Measurements from ENCODE around the gene MAST4.

MAST4 gene

DNA sequence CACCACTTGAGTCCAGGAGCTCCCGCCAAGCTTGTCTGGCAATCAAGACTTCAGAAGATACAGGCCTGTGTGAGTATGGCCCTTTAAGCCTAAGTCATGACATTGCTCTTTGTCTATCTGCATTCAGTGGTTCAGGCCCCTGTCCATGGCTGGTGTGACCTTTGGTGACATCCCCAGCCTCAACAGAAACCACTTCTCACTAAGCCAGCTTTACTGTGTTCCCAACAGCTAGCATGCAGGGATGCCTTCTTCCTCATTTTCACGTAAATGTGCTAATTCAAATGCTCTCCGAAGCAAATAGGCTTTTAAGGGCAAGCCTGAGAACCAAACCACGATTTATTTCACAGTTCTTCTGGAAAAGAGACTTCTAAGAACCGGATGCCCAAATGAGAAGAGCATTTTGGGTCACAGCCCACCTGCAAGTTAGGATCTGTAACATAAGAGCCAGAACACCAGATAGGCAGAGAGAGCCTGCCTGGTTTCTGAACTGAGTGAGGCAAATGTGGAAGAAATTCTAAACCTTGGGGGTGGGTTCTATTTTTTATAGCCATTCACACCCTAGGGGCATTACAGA, 585.5 kb downstream of the MAST4 start:
- Histone ChIP-seq H4K20me1 (ENCODE audit: control insufficient read depth, insufficient read depth, low read depth, low read length) (no peaks in the 10 kb centered on the region), H3K36me3 (ENCODE audit: control insufficient read depth, low read length) (peaks cover 91% of the 10 kb centered on the region), H3K27ac (ENCODE audit: low read depth, low read length) (no peak overlapping the region), H3K9me2 (replicated peaks; ENCODE audit: control insufficient read depth, low read length) (no peaks in the 10 kb centered on the region), H3K4me3 (ENCODE audit: low read length) (no peak overlapping the region), H3K4me1 (ENCODE audit: control insufficient read depth, low read length) (peaks cover 11% of the 10 kb centered on the region), H3K4me2 (ENCODE audit: low read length) (no peak overlapping the region), H3F3A (ENCODE audit: control insufficient read depth, insufficient read depth) (0 out of 2 replicates have a peak, but pooled peaks cover 3% of the 10 kb centered on the region), H3K9me3 (ENCODE audit: control insufficient read depth, insufficient read depth, low read length) (peaks cover 27% of the 10 kb centered on the region), H3K27me3 (ENCODE audit: control insufficient read depth, low read length) (no peaks in the 10 kb centered on the region), H3K79me2 (ENCODE audit: control insufficient read depth, low read length) (peaks cover 56% of the 10 kb centered on the region)
- no peak for TF ChIP-seq EZH2phosphoT487 (IDR thresholded peaks at IDR 0.05; ENCODE audit: borderline replicate concordance, low read length)
- TF ChIP-seq, protein P1, sequence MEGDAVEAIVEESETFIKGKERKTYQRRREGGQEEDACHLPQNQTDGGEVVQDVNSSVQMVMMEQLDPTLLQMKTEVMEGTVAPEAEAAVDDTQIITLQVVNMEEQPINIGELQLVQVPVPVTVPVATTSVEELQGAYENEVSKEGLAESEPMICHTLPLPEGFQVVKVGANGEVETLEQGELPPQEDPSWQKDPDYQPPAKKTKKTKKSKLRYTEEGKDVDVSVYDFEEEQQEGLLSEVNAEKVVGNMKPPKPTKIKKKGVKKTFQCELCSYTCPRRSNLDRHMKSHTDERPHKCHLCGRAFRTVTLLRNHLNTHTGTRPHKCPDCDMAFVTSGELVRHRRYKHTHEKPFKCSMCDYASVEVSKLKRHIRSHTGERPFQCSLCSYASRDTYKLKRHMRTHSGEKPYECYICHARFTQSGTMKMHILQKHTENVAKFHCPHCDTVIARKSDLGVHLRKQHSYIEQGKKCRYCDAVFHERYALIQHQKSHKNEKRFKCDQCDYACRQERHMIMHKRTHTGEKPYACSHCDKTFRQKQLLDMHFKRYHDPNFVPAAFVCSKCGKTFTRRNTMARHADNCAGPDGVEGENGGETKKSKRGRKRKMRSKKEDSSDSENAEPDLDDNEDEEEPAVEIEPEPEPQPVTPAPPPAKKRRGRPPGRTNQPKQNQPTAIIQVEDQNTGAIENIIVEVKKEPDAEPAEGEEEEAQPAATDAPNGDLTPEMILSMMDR (IDR thresholded peaks at IDR 0.05; ENCODE audit: low read depth, low read length, poor library complexity, severe bottlenecking) = no peak

DNA sequence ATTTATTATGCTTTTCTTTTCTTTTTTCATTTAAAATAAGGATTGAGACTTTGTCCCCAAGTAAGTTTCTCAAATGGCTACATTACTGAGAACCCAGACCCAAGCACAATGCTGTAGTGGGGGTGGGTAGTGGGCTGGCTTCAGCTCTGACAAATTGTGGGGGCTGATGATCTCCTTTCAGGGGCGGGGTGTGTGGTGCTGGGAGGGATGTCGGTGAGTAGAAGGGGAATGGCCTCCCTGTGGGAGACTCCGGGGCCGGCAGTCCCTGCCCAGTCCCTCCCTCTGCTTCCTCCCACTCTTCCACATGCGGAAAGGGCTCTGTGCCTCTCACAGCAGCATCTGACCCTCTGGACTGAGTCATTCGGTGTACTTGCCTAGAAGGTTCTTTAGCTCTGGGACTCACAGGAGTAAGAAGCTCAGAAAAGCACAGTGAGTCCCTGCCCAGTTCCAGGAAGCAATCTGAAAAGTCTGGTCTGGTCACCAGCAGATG, 586.2 kb downstream of the MAST4 start:
- Histone ChIP-seq H3F3A (ENCODE audit: control insufficient read depth, insufficient read depth) (0 out of 2 replicates have a peak, but pooled peaks cover under 1% of the 10 kb centered on the region), H3K36me3 (ENCODE audit: control insufficient read depth, low read length) (peaks cover 89% of the 10 kb centered on the region), H3K4me1 (ENCODE audit: control insufficient read depth, low read length) (peaks cover 11% of the 10 kb centered on the region), H3K79me2 (ENCODE audit: control insufficient read depth, low read length) (peaks cover 62% of the 10 kb centered on the region), H3K4me3 (ENCODE audit: low read length) (no peak overlapping the region), H3K9me3 (ENCODE audit: control insufficient read depth, insufficient read depth, low read length) (peaks cover 21% of the 10 kb centered on the region), H3K27ac (ENCODE audit: low read depth, low read length) (no peak overlapping the region), H3K27me3 (ENCODE audit: control insufficient read depth, low read length) (no peaks in the 10 kb centered on the region), H3K4me2 (ENCODE audit: low read length) (no peak overlapping the region), H3K9me2 (replicated peaks; ENCODE audit: control insufficient read depth, low read length) (no peaks in the 10 kb centered on the region), H4K20me1 (ENCODE audit: control insufficient read depth, insufficient read depth, low read depth, low read length) (no peaks in the 10 kb centered on the region)
- TF ChIP-seq, protein P1 (IDR thresholded peaks at IDR 0.05; ENCODE audit: low read depth, low read length, poor library complexity, severe bottlenecking) = no peak
- TF ChIP-seq EZH2phosphoT487 (IDR thresholded peaks at IDR 0.05; ENCODE audit: borderline replicate concordance, low read length) = no peak

DNA sequence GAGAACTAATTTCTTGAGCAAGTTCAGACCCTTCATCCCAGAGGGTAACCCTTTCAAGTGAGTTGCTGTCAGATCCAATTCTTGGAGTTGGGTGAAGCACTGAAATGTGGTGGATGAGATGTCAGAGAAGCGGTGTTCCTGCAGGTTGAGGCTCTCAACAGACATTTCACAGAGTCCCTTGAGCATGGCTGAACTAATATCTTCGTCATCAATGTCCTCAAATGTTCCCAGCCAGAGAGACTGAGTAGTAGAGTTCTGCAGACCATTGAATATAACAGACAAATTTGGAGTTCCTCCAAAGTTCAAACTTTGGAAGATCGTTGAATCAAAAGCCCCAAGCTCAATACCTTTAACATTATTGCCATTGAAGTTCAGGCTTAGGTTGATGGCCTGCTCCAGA, 587.7 kb downstream of the MAST4 start:
- Histone ChIP-seq H3K9me3 (ENCODE audit: control insufficient read depth, insufficient read depth, low read length) (peaks cover 9% of the 10 kb centered on the region; the same call in 1 of the 2 replicates), H3K4me3 (ENCODE audit: low read length) (no peak overlapping the region), H3K4me2 (ENCODE audit: low read length) (no peak overlapping the region), H3F3A (ENCODE audit: control insufficient read depth, insufficient read depth) (no peaks in the 10 kb centered on the region), H3K4me1 (ENCODE audit: control insufficient read depth, low read length) (peaks cover 24% of the 10 kb centered on the region), H3K79me2 (ENCODE audit: control insufficient read depth, low read length) (peaks cover 77% of the 10 kb centered on the region), H3K27ac (ENCODE audit: low read depth, low read length) (no peak overlapping the region), H3K27me3 (ENCODE audit: control insufficient read depth, low read length) (no peaks in the 10 kb centered on the region), H3K9me2 (replicated peaks; ENCODE audit: control insufficient read depth, low read length) (no peaks in the 10 kb centered on the region), H3K36me3 (ENCODE audit: control insufficient read depth, low read length) (peaks cover 89% of the 10 kb centered on the region), H4K20me1 (ENCODE audit: control insufficient read depth, insufficient read depth, low read depth, low read length) (no peaks in the 10 kb centered on the region)
- TF ChIP-seq, protein P1 (IDR thresholded peaks at IDR 0.05; ENCODE audit: low read depth, low read length, poor library complexity, severe bottlenecking) = no peak
- no peak for TF ChIP-seq EZH2phosphoT487 (IDR thresholded peaks at IDR 0.05; ENCODE audit: borderline replicate concordance, low read length)

All from DOHH2 (cell line).